Muscle layer of duodenum (tissue), 2 donors: ENCODE results near the gene MSTN.

Experiments
- H3K27ac ChIP-seq: one replicate; pipeline ENCODE4 v1.7.0; 2013; ENCODE audit warnings: mild to moderate bottlenecking, low read length
- H3K27me3 ChIP-seq: one replicate; pipeline ENCODE4 v1.7.0; 2013; ENCODE audit warnings: low read depth, mild to moderate bottlenecking, control low read depth, low read length
- H3K36me3 ChIP-seq, 2 donors: one replicate each; pipeline ENCODE4 v1.7.0; 2013; ENCODE audit warnings: low read length in 2 of 2, control low read depth in 1 of 2, mild to moderate bottlenecking in 1 of 2; ENCODE audit not compliant: insufficient read depth in 2 of 2, control insufficient read depth in 1 of 2
- H3K4me1 ChIP-seq, 2 donors: one replicate each; pipeline ENCODE4 v1.7.0; 2013; ENCODE audit warnings: low read length in 2 of 2, mild to moderate bottlenecking in 2 of 2, control low read depth in 1 of 2, moderate library complexity in 1 of 2; ENCODE audit not compliant: insufficient read depth in 2 of 2, control insufficient read depth in 1 of 2
- H3K4me3 ChIP-seq, 2 donors: one replicate each; pipeline ENCODE4 v1.7.0; 2013; ENCODE audit warnings: low read length in 2 of 2, low read depth in 1 of 2, mild to moderate bottlenecking in 1 of 2
- H3K9me3 ChIP-seq, 2 donors: one replicate each; pipeline ENCODE4 v1.7.0; 2013; ENCODE audit warnings: low read length in 2 of 2, control low read depth in 1 of 2, mild to moderate bottlenecking in 1 of 2; ENCODE audit not compliant: control insufficient read depth in 1 of 2
- donor health status: healthy.

MSTN gene

DNA sequence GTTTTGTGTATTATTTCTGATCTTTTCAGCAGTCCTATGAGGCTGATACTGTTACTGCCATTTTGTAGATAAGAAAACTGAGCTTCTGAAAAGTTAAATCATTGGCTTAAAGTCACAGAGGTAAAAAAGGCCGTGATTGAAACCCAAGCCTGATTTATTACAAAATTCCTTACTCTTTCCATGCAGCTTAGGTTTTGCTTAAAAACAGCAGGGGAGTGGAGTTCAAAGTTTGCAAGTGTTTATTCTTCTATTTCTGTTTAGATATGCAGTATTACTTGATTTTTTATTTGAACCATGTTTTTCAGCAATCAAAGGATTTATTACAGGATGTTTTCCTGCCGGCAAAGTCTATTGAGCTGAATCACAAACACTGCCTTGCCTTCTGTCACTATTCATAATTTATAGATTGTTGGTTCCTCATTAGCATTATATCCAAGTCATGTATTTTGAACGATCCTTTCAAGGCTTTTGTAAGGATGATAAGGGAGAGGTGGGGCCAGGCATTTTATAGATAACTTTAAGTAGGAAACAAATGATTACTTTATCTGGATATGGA, 31.9 kb upstream of the MSTN start:
- Histone ChIP-seq H3K9me3 (no peaks in the 10 kb centered on the region), H3K4me3 (no peak overlapping the region), H3K27ac (no peak overlapping the region), H3K36me3 (no peaks in the 10 kb centered on the region), H3K4me1 (peaks cover 0 to 4% of the 10 kb centered on the region in 2 donors), H3K27me3 (no peaks in the 10 kb centered on the region)

GRCh38 chr2:190093793-190094192, 31.3 kb upstream of the MSTN start:
- Histone ChIP-seq H3K4me1 (peaks cover 0 to 4% of the 10 kb centered on the region in 2 donors), H3K9me3 (no peaks in the 10 kb centered on the region), H3K36me3 (no peaks in the 10 kb centered on the region), H3K27ac (no peak overlapping the region), H3K4me3 (no peak overlapping the region), H3K27me3 (no peaks in the 10 kb centered on the region)

GRCh38 chr2:190090148-190090547, 27.6 kb upstream of the MSTN start:
- Histone ChIP-seq H3K36me3 (no peaks in the 10 kb centered on the region), H3K27me3 (no peaks in the 10 kb centered on the region), H3K4me3 (no peak overlapping the region), H3K4me1 (peaks cover 0 to 4% of the 10 kb centered on the region in 2 donors), H3K27ac (no peak overlapping the region), H3K9me3 (no peaks in the 10 kb centered on the region)

DNA sequence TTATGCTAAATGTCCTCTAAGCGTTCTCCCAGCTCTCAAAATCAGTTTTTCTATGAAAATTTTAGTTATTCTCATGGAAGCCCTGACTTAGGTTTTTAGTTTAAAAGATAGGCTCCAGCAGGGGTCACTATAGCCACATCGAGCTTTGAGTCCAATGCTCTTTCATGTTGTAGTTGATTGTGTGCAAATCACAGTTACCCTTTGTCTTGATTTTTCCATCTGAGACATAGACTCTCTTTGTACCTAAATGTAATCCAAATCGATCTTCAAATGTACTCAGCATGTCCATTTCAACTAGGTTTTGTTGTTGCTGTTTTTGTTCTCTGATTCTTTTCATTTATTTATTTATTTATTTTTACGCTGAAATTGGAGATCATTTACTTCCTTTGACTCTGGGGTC, 26.4 kb upstream of the MSTN start:
- Histone ChIP-seq H3K27me3 (no peaks in the 10 kb centered on the region), H3K4me1 (peaks cover 0 to 3% of the 10 kb centered on the region in 2 donors), H3K27ac (no peak overlapping the region), H3K36me3 (no peaks in the 10 kb centered on the region), H3K9me3 (no peaks in the 10 kb centered on the region), H3K4me3 (no peak overlapping the region)

DNA sequence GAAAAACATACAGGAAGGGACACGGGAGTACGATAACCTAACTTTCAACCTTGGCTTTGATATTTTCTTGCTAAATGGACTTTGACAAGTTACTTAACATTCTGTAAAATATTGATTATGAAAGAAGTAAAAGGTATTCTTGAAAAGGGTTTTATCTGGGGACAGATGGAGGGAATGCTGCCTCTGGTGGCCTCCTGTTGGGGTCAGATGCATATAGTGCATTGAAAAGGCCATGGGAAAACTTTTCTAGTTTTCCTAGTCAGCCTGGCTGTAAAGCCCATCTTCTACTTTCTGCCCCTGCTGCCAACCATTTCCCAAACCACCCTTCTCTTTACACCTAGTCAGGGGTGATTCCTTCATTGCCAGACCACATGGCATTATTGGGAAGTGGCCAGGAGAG, 22.2 kb upstream of the MSTN start:
- H3K4me1 ChIP-seq: no peaks in the 10 kb centered on the region
- H3K9me3 ChIP-seq: no peaks in the 10 kb centered on the region

DNA sequence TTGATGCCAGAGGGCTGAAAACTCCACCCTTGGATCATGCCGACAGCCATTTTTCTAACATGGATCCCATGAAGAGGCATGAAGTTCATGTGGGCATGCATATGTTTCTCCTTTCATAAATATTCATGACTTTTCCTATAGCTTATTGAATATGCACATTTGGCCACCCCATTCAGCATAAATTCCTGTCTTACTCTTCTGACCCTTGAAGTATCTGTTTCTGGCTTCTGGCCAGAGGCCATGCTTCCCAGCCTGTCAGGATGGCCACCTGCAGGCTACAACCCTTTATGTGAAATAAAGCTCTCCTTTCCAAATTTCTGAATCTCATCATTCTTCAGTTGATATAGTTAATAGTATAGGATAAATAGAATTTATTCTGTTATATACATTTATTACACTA, 19.6 kb upstream of the MSTN start:
- H3K4me1 ChIP-seq: no peaks in the 10 kb centered on the region
- no peak overlapping the region for H3K27ac ChIP-seq
- no peaks in the 10 kb centered on the region for H3K36me3 ChIP-seq
- no peaks in the 10 kb centered on the region for H3K27me3 ChIP-seq
- H3K4me3 ChIP-seq: no peak overlapping the region
- H3K9me3 ChIP-seq: no peaks in the 10 kb centered on the region

More for the DNA sequence above, 22.2 kb upstream of the MSTN start:
- Histone ChIP-seq H3K27me3 (no peaks in the 10 kb centered on the region), H3K27ac (no peak overlapping the region), H3K36me3 (no peaks in the 10 kb centered on the region), H3K4me3 (no peak overlapping the region)

GRCh38 chr2:190080527-190081049, 18.1 kb upstream of the MSTN start:
- Histone ChIP-seq H3K27me3 (no peaks in the 10 kb centered on the region), H3K4me1 (no peaks in the 10 kb centered on the region), H3K4me3 (no peak overlapping the region), H3K36me3 (no peaks in the 10 kb centered on the region), H3K9me3 (no peaks in the 10 kb centered on the region), H3K27ac (no peak overlapping the region)

GRCh38 chr2:190079160-190079559, 16.6 kb upstream of the MSTN start:
- H3K27me3 ChIP-seq: no peaks in the 10 kb centered on the region
- H3K9me3 ChIP-seq: no peaks in the 10 kb centered on the region
- H3K4me3 ChIP-seq: no peak overlapping the region
- H3K27ac ChIP-seq: no peak overlapping the region
- no peaks in the 10 kb centered on the region for H3K36me3 ChIP-seq
- H3K4me1 ChIP-seq: no peaks in the 10 kb centered on the region

DNA sequence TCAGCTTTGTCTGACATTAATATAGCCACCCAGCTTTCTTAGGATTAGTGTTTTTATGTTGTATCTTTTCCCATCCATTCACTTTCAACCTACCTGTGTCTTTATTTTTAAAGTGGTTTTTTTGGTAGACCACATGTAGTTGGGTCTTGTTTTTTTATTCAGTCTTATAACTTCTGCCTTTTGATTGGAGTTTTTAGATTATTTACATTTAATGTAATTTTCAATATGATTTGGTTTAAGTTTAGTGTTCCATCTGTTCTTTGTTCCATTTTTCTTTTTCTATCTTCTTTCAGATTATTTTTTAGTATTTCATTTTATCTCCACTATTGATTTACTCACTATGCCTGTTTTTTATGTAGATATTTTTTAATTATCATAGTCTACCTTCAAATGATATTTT, 13.1 kb upstream of the MSTN start:
- Histone ChIP-seq H3K9me3 (no peaks in the 10 kb centered on the region), H3K27ac (no peak overlapping the region), H3K4me1 (no peaks in the 10 kb centered on the region), H3K27me3 (no peaks in the 10 kb centered on the region), H3K36me3 (no peaks in the 10 kb centered on the region), H3K4me3 (no peak overlapping the region)

GRCh38 chr2:190069936-190070696, 7.6 kb upstream of the MSTN start:
- Histone ChIP-seq H3K4me3 (no peak overlapping the region), H3K27ac (no peak overlapping the region), H3K36me3 (no peaks in the 10 kb centered on the region), H3K27me3 (no peaks in the 10 kb centered on the region), H3K4me1 (no peaks in the 10 kb centered on the region), H3K9me3 (no peaks in the 10 kb centered on the region)

GRCh38 chr2:190068764-190069163, 6.2 kb upstream of the MSTN start:
- Histone ChIP-seq H3K36me3 (no peaks in the 10 kb centered on the region), H3K4me3 (no peak overlapping the region), H3K4me1 (peaks cover 0 to 3% of the 10 kb centered on the region in 2 donors), H3K27ac (no peak overlapping the region), H3K27me3 (no peaks in the 10 kb centered on the region), H3K9me3 (no peaks in the 10 kb centered on the region)
